ENCODE measurements around the gene LIMA1. TPM values are rescaled to one million over a fixed set of nuclear protein-coding genes. Genes with fewer than 3 reads are reported as not detected.
"Not testable (repeated sequence)": the region's sequence is repeated elsewhere in the genome, so short reads cannot be mapped to it uniquely, and the experiment has no call there.

The LIMA1 gene
- total and polyA plus RNA-seq, 4 experiments from 2014 or later = 4.9 to 14.9 (median 12.0) TPM

GRCh38 chr12:50275127-50275526, 8.2 kb downstream of the LIMA1 start:
- CTCF ChIA-PET (ENCODE audit: partially characterized antibody); H3K27me3 Mint-ChIP-seq; H3K36me3 Mint-ChIP-seq; H3K27me3 ChIP-seq (ENCODE audit: insufficient read depth, low read length); H3K4me3 ChIP-seq (ENCODE audit: low read length in 2 of 2); H3K27ac ChIP-seq (ENCODE audit: low read depth, low read length); POLR2A ChIA-PET (ENCODE audit: partially characterized antibody); H3K4me1 ChIP-seq (ENCODE audit: insufficient read depth, low read length); H3K4me3 Mint-ChIP-seq; intact Hi-C loops (cut with micrococcal nuclease); H3K27ac Mint-ChIP-seq; H3K36me3 ChIP-seq (ENCODE audit: insufficient read depth, low read length); H3K9me3 Mint-ChIP-seq; DNase-seq; H3K9me3 ChIP-seq (ENCODE audit: control insufficient read depth in 1 of 2, low read length in 2 of 2): not testable (repeated sequence)
- peaks cover 0 to 15% (median 7%) of the 10 kb centered on the region in 4 donors for H3K4me1 Mint-ChIP-seq

- ChIA-PET CTCF (ENCODE audit: partially characterized antibody) (no interaction called here), POLR2A (ENCODE audit: partially characterized antibody) (no interaction called here)
- Mint-ChIP-seq H3K36me3 (no peaks in the 10 kb centered on the region), H3K27ac (no peak overlapping the region), H3K27me3 (no peaks in the 10 kb centered on the region), H3K9me3 (no peaks in the 10 kb centered on the region), H3K4me3 (no peak overlapping the region), H3K4me1 (peaks cover 0 to 12% (median 7%) of the 10 kb centered on the region in 4 donors)
- DNase-seq = no peak
- no peaks in the 10 kb centered on the region for H3K27me3 ChIP-seq (ENCODE audit: insufficient read depth, low read length)
- no peak overlapping the region for H3K27ac ChIP-seq (ENCODE audit: low read depth, low read length)
- H3K4me1 ChIP-seq (ENCODE audit: insufficient read depth, low read length) = peaks cover 6% of the 10 kb centered on the region
- H3K9me3 ChIP-seq (ENCODE audit: control insufficient read depth in 1 of 2, low read length in 2 of 2) = no peaks in the 10 kb centered on the region
- H3K36me3 ChIP-seq (ENCODE audit: insufficient read depth, low read length) = no peaks in the 10 kb centered on the region
- H3K4me3 ChIP-seq (ENCODE audit: low read length in 2 of 2) = no peak overlapping the region
- intact Hi-C loops (cut with micrococcal nuclease) = no loop called here
Measured at GRCh38 chr12:50271724-50272247, 11.5 kb downstream of the LIMA1 start.

GRCh38 chr12:50268482-50268881, 14.8 kb downstream of the LIMA1 start:
- no peak for DNase-seq
- H3K4me3 Mint-ChIP-seq = no peak overlapping the region
- H3K4me3 ChIP-seq (ENCODE audit: low read length in 2 of 2) = no peak overlapping the region
- intact Hi-C loops (cut with micrococcal nuclease) = no loop called here
- H3K27ac ChIP-seq (ENCODE audit: low read depth, low read length) = no peak overlapping the region
- no peaks in the 10 kb centered on the region for H3K4me1 Mint-ChIP-seq
- no peaks in the 10 kb centered on the region for H3K9me3 Mint-ChIP-seq
- H3K27ac Mint-ChIP-seq = no peak overlapping the region
- H3K4me1 ChIP-seq (ENCODE audit: insufficient read depth, low read length) = no peaks in the 10 kb centered on the region
- no peaks in the 10 kb centered on the region for H3K36me3 ChIP-seq (ENCODE audit: insufficient read depth, low read length)
- H3K27me3 Mint-ChIP-seq = peaks cover 0 to 1% of the 10 kb centered on the region in 2 donors
- ChIA-PET POLR2A (ENCODE audit: partially characterized antibody) (no interaction called here), CTCF (ENCODE audit: partially characterized antibody) (no interaction called here)
- H3K9me3 ChIP-seq (ENCODE audit: control insufficient read depth in 1 of 2, low read length in 2 of 2) = no peaks in the 10 kb centered on the region
- H3K27me3 ChIP-seq (ENCODE audit: insufficient read depth, low read length) = no peaks in the 10 kb centered on the region
- no peaks in the 10 kb centered on the region for H3K36me3 Mint-ChIP-seq

- H3K36me3 ChIP-seq (ENCODE audit: insufficient read depth, low read length) = no peaks in the 10 kb centered on the region
- POLR2A ChIA-PET (ENCODE audit: partially characterized antibody) = no interaction called here
- no peak overlapping the region for H3K27ac Mint-ChIP-seq
- H3K4me1 ChIP-seq (ENCODE audit: insufficient read depth, low read length) = no peaks in the 10 kb centered on the region
- H3K27me3 ChIP-seq (ENCODE audit: insufficient read depth, low read length) = no peaks in the 10 kb centered on the region
- peaks cover 0 to 1% of the 10 kb centered on the region in 2 donors for H3K27me3 Mint-ChIP-seq
- H3K4me1 Mint-ChIP-seq = no peaks in the 10 kb centered on the region
- intact Hi-C loops (cut with micrococcal nuclease) = no loop called here
- no peaks in the 10 kb centered on the region for H3K9me3 ChIP-seq (ENCODE audit: control insufficient read depth in 1 of 2, low read length in 2 of 2)
- H3K4me3 Mint-ChIP-seq = no peak overlapping the region
- no peak for DNase-seq
- CTCF ChIA-PET (ENCODE audit: partially characterized antibody) = no interaction called here
- no peak overlapping the region for H3K4me3 ChIP-seq (ENCODE audit: low read length in 2 of 2)
- no peaks in the 10 kb centered on the region for H3K36me3 Mint-ChIP-seq
- no peaks in the 10 kb centered on the region for H3K9me3 Mint-ChIP-seq
- no peak overlapping the region for H3K27ac ChIP-seq (ENCODE audit: low read depth, low read length)
Measured at GRCh38 chr12:50265770-50266524, 17.4 kb downstream of the LIMA1 start.

DNA sequence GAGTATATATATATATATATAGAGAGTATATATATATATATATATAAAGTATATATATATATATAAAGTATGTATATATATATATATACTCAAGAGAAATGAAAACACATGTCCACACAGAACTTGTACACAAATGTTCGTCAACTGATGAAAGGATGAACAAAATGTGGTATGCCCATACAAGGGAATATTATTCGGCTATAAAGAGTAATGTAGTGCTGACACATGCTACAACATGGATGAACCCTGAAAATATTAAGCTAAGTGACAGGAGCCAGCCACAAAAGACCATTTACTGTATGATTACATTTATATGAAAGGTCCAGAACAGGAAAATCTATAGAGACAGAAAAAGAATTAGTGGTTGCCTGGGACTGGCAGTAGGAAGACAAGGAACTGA, 19.5 kb downstream of the LIMA1 start:
- H3K27ac ChIP-seq (ENCODE audit: low read depth, low read length) = no peak overlapping the region

DNA sequence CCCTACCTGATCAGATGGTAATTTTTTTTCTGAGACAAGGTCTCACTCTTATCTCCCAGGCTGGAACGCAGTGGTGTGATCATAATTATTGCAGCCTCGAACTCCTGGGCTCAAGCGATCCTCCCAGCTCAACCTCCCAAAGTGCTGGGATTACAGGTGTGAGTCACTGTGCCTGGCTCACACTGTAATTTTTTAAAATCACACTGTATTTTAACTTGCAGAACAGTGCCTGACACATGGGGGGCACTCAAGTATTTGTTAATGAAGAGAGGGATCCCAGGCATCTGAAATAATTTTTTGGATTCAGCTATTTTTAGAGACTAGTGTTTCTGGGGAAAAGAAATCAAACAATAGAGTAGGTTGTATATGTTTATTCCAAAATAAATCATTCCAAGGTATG, 21.7 kb downstream of the LIMA1 start:
- Histone ChIP-seq H3K27me3 (ENCODE audit: insufficient read depth, low read length) (no peaks in the 10 kb centered on the region), H3K4me3 (ENCODE audit: low read length in 2 of 2) (no peak overlapping the region), H3K4me1 (ENCODE audit: insufficient read depth, low read length) (no peaks in the 10 kb centered on the region), H3K36me3 (ENCODE audit: insufficient read depth, low read length) (no peaks in the 10 kb centered on the region), H3K9me3 (ENCODE audit: control insufficient read depth in 1 of 2, low read length in 2 of 2) (no peaks in the 10 kb centered on the region), H3K27ac (ENCODE audit: low read depth, low read length) (no peak overlapping the region)
- Mint-ChIP-seq H3K4me1 (peaks cover 0 to 6% (median 1%) of the 10 kb centered on the region in 4 donors), H3K9me3 (no peaks in the 10 kb centered on the region), H3K4me3 (no peak overlapping the region), H3K27me3 (peaks cover 0 to 1% of the 10 kb centered on the region in 2 donors), H3K36me3 (no peaks in the 10 kb centered on the region), H3K27ac (no peak overlapping the region)
- intact Hi-C loops (cut with micrococcal nuclease) = no loop called here
- CTCF ChIA-PET (ENCODE audit: partially characterized antibody) = no interaction called here
- POLR2A ChIA-PET (ENCODE audit: partially characterized antibody) = no interaction called here
- no peak for DNase-seq

More for the DNA sequence above, 19.5 kb downstream of the LIMA1 start:
- Mint-ChIP-seq H3K9me3 (no peaks in the 10 kb centered on the region), H3K36me3 (no peaks in the 10 kb centered on the region), H3K4me1 (no peaks in the 10 kb centered on the region), H3K27me3 (peaks cover 0 to 1% of the 10 kb centered on the region in 2 donors), H3K4me3 (no peak overlapping the region), H3K27ac (no peak overlapping the region)
- CTCF ChIA-PET (ENCODE audit: partially characterized antibody) = no interaction called here
- H3K4me1 ChIP-seq (ENCODE audit: insufficient read depth, low read length) = no peaks in the 10 kb centered on the region
- no peaks in the 10 kb centered on the region for H3K27me3 ChIP-seq (ENCODE audit: insufficient read depth, low read length)
- no peak overlapping the region for H3K4me3 ChIP-seq (ENCODE audit: low read length in 2 of 2)
- no peak for DNase-seq
- no peaks in the 10 kb centered on the region for H3K36me3 ChIP-seq (ENCODE audit: insufficient read depth, low read length)
- POLR2A ChIA-PET (ENCODE audit: partially characterized antibody) = no interaction called here
- intact Hi-C loops (cut with micrococcal nuclease) = no loop called here
- H3K9me3 ChIP-seq (ENCODE audit: control insufficient read depth in 1 of 2, low read length in 2 of 2) = no peaks in the 10 kb centered on the region

GRCh38 chr12:50258167-50258551, 25.2 kb downstream of the LIMA1 start:
- no peaks in the 10 kb centered on the region for H3K4me1 ChIP-seq (ENCODE audit: insufficient read depth, low read length)
- H3K9me3 ChIP-seq (ENCODE audit: control insufficient read depth in 1 of 2, low read length in 2 of 2) = no peaks in the 10 kb centered on the region
- Mint-ChIP-seq H3K4me1 (peaks cover 4 to 14% (median 5%) of the 10 kb centered on the region in 4 donors), H3K27me3 (no peaks in the 10 kb centered on the region), H3K36me3 (no peaks in the 10 kb centered on the region), H3K4me3 (no peak overlapping the region), H3K27ac (no peak overlapping the region), H3K9me3 (no peaks in the 10 kb centered on the region)
- POLR2A ChIA-PET (ENCODE audit: partially characterized antibody) = no interaction called here
- no peak overlapping the region for H3K27ac ChIP-seq (ENCODE audit: low read depth, low read length)
- CTCF ChIA-PET (ENCODE audit: partially characterized antibody) = no interaction called here
- intact Hi-C loops (cut with micrococcal nuclease) = no loop called here
- no peak for DNase-seq
- H3K4me3 ChIP-seq (ENCODE audit: low read length in 2 of 2) = no peak overlapping the region
- H3K36me3 ChIP-seq (ENCODE audit: insufficient read depth, low read length) = no peaks in the 10 kb centered on the region
- no peaks in the 10 kb centered on the region for H3K27me3 ChIP-seq (ENCODE audit: insufficient read depth, low read length)
